H1 (cell line): Measurements from ENCODE around the gene TEAD1. TPM values are rescaled to one million over a fixed set of nuclear protein-coding genes. Genes with fewer than 3 reads are reported as not detected.

Experiments
- ASH2L ChIP-seq: fragments of 200-600, 300-600 bp; sonication (generic); IDR thresholded peaks from one replicate; pipeline ENCODE4 v1.7.1; 2017; ENCODE audit warnings: low read length
- CBX5 ChIP-seq: fragments of 300-800, 300-1000 bp; sonication (generic); IDR thresholded peaks from 2 replicates; pipeline ENCODE4 v1.7.1; 2016; ENCODE audit warnings: antibody characterized with exemption, low read length, low read depth
- EP300 ChIP-seq, 2 experiments: IDR thresholded peaks; 1 replicate in 1 of 2; 2 replicates in 1 of 2; pipeline ENCODE4 v1.6.1; 2011 to 2012; ENCODE audit warnings: low read depth in 2 of 2, low read length in 2 of 2, mild to moderate bottlenecking in 2 of 2, borderline replicate concordance in 1 of 2, inconsistent platforms in 1 of 2, moderate library complexity in 1 of 2
- GABPA ChIP-seq: IDR thresholded peaks from 2 replicates; pipeline ENCODE4 v1.6.1; 2011; ENCODE audit warnings: mild to moderate bottlenecking, low read length, moderate library complexity, borderline replicate concordance; ENCODE audit not compliant: insufficient read depth
- HDAC2 ChIP-seq, 2 experiments: fragments of 300-600 bp in 1 of 2; sonication (generic) in 1 of 2; IDR thresholded peaks; 2 replicates each; pipeline ENCODE4 v1.6.1; 2011 to 2012; ENCODE audit warnings: low read depth in 2 of 2, low read length in 2 of 2, mild to moderate bottlenecking in 2 of 2, moderate library complexity in 2 of 2, borderline replicate concordance in 1 of 2, inconsistent platforms in 1 of 2
- MAFK ChIP-seq: IDR thresholded peaks from 2 replicates; pipeline ENCODE4 v1.6.1; 2012; ENCODE audit warnings: low read depth, mild to moderate bottlenecking, improper control_type of control experiment, low read length
- NANOG ChIP-seq: IDR thresholded peaks from 2 replicates; pipeline ENCODE4 v1.6.1; 2011; ENCODE audit warnings: low read length, low read depth, mild to moderate bottlenecking, inconsistent platforms; ENCODE audit not compliant: insufficient read depth, poor library complexity, severe bottlenecking
- POLR2AphosphoS5 ChIP-seq: IDR thresholded peaks from 2 replicates; pipeline ENCODE4 v1.6.1; 2011; ENCODE audit warnings: low read depth, low read length
- RNF2 ChIP-seq: fragments of 200-900, 300-1000 bp; sonication (generic); IDR thresholded peaks from 2 replicates; pipeline ENCODE4 v1.7.1; 2016; ENCODE audit warnings: borderline replicate concordance, low read depth, mild to moderate bottlenecking, antibody characterized with exemption, low read length; ENCODE audit not compliant: poor library complexity, severe bottlenecking; ENCODE audit errors: missing control alignments
- SP2 ChIP-seq: IDR thresholded peaks from 2 replicates; pipeline ENCODE4 v1.6.1; 2012; ENCODE audit warnings: mild to moderate bottlenecking, low read length, inconsistent platforms
- polyA plus RNA-seq, 7 experiments: library from polyadenylated mRNA; depleted of rRNA in 3 of 7; stranded (reverse) in 5 of 7; unstranded in 2 of 7; fragments of >200 nt in 5 of 7; fragments of 200-250 nt in 2 of 7; gene quantifications; 1 replicate in 5 of 7; 2 replicates in 1 of 7; 4 replicates in 1 of 7; pipeline versions ENCODE4 v1.2.1 to v1.2.3, GENCODE V29; 2011 to 2013; ENCODE audit warnings: missing spikeins in 2 of 7, mixed read lengths in 2 of 7
- total RNA-seq: library from RNA; stranded (reverse); fragmentation: NEBNext Ultra II Directional; extraction: Animal tissue kit (Norgen Biotek cat#: 25700); gene quantifications from 2 replicates; pipeline ENCODE4 v1.2.1, GENCODE V29; 2021

Gene TEAD1
- total and polyA plus RNA-seq, 2 of the 8 experiments (the other 6 are each of a cell fraction or from before 2014, with no cell fraction given): 15.6 to 67.4 TPM

DNA sequence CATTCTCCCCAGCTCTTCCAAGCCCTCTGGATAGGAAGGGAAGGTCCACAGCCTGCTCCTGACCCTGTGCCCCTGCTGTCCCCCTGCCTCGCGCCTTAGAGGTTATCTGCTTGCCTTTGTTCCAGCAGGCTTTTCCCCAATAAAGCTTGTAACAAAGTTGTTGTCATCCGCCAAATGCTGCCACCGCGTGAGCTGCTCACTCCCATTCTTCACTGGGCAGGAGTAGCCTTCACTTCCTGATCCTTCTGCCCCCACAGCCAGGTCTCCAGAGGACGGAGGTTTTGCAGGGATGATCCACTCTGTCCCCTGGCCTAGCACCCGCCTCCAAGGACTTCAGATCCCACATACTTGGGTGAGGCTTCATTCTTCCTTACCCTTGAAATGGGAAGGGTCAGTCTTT lies 240.9 kb downstream of the TEAD1 start (continued):
- TF ChIP-seq POLR2AphosphoS5 (no peak), MAFK (no peak), SP2 (no peak), RNF2 (no peak), EP300 (IDR thresholded peaks at IDR 0.05; ENCODE audit: borderline replicate concordance in 1 of 2, low read depth in 2 of 2, low read length in 2 of 2) (no peak), NANOG (no peak), HDAC2 (IDR thresholded peaks at IDR 0.05; ENCODE audit: borderline replicate concordance in 1 of 2, low read depth in 2 of 2, low read length in 2 of 2) (no peak), GABPA (no peak), ASH2L (no peak), CBX5 (no peak)
